Measurements from ENCODE around the gene TTC29.

The TTC29 gene, protein sequence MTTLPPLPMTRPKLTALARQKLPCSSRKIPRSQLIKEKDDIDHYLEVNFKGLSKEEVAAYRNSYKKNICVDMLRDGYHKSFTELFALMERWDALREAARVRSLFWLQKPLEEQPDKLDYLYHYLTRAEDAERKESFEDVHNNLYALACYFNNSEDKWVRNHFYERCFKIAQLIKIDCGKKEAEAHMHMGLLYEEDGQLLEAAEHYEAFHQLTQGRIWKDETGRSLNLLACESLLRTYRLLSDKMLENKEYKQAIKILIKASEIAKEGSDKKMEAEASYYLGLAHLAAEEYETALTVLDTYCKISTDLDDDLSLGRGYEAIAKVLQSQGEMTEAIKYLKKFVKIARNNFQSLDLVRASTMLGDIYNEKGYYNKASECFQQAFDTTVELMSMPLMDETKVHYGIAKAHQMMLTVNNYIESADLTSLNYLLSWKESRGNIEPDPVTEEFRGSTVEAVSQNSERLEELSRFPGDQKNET

DNA sequence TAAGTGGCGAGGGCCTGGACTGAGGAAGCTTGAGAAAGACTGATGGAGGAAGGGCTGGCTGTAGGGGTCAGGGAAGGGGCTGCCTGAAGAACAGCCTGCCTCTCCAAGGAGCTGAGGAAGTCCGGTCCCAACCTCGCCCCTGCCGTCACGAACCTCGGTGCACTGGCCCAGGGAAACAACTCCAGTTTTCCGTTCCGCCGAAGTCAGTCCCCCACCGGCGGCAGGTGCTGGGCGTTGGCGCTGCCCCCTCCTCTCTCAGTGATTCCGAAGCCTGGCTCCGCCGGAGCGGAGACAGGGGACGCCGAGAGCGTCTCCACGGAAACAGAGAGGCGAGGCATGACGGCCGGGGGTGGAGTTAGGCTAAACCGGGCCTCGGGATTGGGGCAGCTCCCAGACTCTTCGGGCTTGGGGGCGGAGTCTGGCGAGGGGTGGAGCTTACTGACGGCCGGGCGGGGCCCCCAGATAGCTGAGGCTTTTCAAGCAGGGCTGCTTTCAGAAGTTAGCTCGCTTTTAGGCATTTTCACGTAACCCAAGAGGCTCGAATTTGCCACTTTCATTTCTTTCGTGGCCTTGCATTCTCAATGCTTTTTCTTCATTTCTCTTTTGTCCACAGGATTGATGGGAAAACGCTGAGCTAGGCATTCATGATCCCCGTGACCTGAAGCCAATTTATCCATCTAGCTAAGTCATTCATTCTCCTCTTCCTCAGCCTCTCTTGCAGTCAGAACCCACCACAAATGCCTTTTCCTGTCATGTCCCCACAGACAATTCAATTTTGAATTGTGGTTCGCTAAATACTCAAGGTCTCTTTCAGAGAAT is at the start of gene TTC29:
TTC29 (minus strand) TSS at position 309 of the 819 bp plus-strand sequence. CDS start 5,969 bp downstream, outside the sequence.
- H3K27ac ChIP-seq, result no peak within 1 kb of the TSS
- DNase-seq (ENCODE audit: low read depth, low spot score), result peak; percentile 14

DNA sequence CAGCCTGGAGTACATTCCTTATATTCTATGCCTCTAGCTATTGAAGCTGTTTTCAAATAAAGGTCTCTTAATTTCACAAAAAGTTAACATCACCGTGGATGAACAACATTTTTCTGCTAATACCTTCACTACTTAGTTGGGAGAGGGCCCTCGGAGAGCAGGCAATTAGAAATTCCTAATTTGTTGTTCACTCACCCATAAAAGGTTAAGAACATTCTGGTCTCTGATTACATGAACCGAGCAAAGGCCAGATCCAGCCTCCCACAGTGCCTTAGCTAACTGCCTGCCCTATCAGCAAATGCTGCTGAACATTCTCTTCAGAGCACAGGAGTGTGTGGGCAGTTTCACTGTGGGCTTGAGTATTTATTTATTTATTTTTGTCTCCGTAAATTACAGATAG is 36.0 kb upstream of the TTC29 start:
- H3K27ac ChIP-seq, result no peak overlapping the region
- no peak for DNase-seq (ENCODE audit: low read depth, low spot score)

DNA sequence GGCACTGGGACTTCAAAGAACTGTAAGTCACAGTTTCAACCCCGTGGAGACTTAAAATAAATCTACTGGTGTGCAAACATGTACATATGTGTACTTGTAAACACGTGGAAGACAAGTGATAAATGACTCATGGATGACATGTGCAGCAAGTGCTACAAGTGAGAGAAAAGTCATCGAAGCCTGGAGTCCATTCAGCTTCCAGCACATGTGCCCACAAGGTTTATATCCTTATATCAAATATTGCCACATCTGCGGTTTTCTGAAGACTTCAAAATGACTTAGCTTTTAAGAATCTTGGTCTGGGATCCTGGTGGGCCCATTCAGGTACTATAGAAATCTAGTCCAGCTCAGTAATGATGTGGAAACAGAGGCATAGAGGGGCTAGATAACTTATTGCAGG is 33.0 kb upstream of the TTC29 start:
- no peak overlapping the region for H3K27ac ChIP-seq
- DNase-seq (ENCODE audit: low read depth, low spot score), result no peak

DNA sequence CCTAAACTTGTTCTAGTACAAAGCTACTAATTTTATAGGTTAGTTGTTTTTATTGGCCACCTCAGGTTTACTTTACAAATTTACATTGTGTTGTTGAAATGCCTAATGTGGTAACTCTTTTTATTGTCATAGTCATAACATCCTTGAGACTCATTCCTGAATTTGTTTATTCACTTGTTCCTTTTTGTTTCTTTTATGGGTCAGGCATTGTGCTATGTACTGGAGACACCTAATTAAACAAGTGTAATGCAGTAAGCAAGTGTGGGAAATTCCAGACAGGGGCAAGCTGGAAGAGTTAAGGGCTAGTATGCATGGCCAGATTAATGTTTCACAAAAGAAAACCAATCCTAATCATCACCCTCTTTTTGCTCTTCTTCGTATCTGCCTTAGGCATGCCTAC is 30.5 kb upstream of the TTC29 start:
- no peak for DNase-seq (ENCODE audit: low read depth, low spot score)
- H3K27ac ChIP-seq, result no peak overlapping the region

DNA sequence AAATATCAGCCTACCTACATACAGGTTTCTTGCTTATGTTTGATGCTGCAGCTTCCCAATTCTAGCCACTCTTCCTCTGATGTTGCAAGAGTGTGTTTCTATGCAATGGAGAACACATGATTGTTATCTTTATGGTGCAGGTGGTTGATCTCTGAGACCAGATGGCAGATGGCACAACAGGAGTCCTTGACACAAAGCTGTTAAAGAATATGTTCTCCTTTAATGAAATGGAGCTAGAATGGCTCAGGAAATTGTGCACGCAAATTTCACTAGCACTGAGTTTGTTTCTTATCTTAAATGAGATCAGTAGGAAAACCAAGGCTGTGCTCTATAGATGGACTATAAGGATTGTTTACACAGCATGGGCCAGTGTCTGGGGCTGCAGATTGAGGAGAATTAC is 29.9 kb upstream of the TTC29 start:
- H3K27ac ChIP-seq, result no peak overlapping the region
- DNase-seq (ENCODE audit: low read depth, low spot score), result no peak

DNA sequence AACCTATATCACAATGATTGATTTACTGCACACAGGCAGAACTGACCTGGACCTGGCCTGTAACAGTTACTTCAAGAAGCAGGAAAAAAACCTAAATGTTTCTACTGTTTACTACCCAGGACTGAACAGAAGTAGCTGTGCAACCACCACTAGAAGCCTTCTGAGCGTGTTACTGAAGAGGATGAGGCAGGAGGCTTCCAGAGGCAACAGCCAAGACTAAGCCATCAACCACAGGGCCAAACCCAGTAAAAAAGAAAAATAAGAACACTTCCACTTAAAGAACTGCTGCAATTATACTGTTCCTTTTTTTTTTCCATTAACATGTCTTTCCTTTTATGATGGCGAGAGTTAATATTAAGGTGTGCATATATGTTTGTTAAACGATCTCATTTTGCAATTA is 29.4 kb upstream of the TTC29 start:
- no peak overlapping the region for H3K27ac ChIP-seq
- DNase-seq (ENCODE audit: low read depth, low spot score), result no peak

DNA sequence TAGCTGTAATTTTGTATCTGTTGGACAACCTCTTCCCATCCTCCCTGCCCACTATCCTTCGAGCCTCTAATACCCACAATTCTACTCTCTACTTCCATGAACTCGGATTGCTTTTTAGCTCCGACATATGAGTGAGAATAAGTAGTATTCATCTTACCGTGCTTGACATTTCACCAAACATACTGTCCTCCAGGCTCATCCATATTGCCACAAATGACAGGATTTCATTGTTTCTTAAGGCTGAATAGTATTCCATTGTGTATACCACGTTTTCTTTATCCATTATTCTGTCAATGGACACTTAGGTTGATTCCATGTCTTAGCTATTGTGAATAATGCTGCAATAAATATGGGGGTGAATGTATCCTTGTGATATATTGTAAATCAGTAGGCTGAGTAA is 26.4 kb upstream of the TTC29 start:
- no peak overlapping the region for H3K27ac ChIP-seq
- no peak for DNase-seq (ENCODE audit: low read depth, low spot score)

DNA sequence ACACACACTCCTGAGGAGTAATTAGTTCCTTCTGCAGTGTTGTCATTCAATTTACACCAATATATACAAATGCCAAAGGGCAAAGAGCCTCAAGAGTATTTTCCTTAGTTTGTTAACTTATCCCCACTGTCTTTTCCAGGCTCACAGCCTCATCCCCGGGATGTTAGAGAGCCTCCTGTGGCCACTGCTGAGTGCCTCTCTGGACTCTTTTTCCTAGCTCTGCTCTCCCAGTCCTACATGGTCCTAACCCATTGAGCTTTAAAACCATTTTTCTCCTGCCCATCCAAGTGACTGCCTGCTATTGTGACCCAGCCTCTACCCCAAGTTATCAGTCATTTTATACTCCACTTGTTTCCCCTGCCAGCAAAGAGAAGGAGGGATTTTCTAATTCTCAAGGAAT is 23.5 kb upstream of the TTC29 start:
- H3K27ac ChIP-seq, result no peak overlapping the region
- no peak for DNase-seq (ENCODE audit: low read depth, low spot score)

DNA sequence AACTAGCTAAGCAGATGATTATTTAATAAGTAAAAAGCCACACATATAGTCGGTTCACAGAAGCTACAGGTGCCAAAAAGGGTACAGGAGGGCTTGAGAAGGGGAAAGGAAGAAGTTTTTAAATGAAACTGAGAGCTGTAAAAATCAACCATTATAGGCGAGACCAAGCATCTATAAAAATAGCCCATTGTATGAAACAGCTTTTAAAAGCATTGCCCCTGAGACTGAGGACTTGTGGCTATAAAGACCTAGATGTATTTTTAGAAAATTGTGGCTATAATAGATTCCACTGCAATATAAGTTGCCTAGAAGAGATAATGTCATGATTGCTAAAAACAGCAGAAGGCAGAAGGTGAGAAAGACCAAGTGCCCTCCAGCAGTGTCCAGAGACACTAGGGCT is 15.0 kb upstream of the TTC29 start:
- DNase-seq (ENCODE audit: low read depth, low spot score), result no peak
- H3K27ac ChIP-seq, result no peak overlapping the region

DNA sequence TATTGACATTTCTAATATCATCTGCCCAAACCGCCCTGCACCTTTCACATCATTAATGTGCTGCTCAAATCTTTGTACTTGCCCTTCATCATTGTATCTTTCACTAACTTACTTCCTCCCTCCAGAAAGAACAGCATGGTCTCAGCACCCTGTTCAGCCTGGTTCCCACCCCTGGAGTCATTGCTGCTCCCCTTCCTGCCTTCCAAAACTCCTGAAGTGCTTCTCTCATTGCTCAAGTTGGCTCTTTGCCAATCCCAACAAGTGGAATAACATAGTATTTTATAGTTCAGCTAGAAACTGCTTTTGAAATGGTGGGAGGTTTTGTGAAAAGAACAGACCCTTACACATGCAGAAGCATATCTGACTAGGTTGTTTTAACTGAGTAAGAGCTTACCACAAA is 14.0 kb upstream of the TTC29 start:
- no peak for DNase-seq (ENCODE audit: low read depth, low spot score)

DNA sequence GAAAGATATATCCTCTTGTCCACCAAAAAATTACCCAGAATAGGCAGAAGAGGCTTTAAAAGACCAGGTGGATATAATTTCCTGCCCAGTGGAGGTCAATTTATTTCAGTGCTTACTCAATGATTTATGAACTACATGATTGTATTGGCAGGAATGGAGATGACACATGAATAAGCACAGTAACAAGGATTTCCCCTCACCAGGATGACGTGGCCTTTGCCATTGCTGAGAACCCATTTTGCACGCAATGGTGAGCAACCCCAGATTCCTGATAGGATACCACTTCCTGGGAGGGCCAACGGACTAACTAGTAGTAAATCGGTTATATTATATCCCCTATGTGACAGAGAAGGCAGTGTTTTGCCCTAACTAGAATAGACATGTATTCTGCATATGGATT is 11.6 kb upstream of the TTC29 start:
- DNase-seq (ENCODE audit: low read depth, low spot score), result peak; percentile 41
- H3K27ac ChIP-seq, result peak overlapping the region; percentile 59

More for the DNA sequence above, 14.0 kb upstream of the TTC29 start:
- H3K27ac ChIP-seq, result no peak overlapping the region

DNA sequence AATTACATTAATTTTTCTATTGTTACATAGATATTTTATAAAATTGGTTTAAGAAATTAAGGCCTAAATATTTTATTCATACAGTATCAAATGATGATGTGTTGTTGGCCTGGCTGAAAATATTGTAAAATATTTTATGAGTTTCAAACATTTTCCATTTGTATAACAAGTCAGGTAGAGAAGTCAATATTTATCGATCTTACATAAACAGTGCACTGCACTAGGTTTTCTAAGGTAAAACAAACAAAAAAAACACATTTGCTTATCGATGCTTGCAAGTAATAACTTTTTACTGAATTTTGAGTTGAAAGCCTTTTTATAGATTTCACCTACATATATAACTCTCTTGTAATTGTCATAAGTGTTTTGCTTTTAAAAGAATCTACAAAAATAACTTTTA is 7.2 kb upstream of the TTC29 start:
- no peak for DNase-seq (ENCODE audit: low read depth, low spot score)
- no peak overlapping the region for H3K27ac ChIP-seq

DNA sequence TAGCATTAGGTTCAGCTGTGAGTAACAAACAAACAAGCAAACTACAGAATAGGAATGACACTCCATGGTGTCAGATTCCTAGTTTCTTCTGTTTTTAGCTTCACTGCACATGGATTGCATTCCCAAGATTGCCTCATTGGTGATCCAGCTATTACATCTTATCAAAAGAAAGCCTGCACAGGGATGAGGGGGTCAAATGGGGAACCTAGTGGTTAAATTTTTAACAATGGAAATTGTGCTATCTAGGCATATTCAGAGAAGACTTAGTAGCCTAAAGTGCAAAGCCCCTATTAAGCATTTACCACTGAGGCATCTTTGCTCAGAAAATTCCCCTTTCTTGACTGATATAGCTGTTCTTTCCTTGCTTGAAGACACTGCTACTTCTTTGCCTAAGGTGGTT is 3.9 kb upstream of the TTC29 start:
- DNase-seq (ENCODE audit: low read depth, low spot score), result no peak
- no peak overlapping the region for H3K27ac ChIP-seq

DNA sequence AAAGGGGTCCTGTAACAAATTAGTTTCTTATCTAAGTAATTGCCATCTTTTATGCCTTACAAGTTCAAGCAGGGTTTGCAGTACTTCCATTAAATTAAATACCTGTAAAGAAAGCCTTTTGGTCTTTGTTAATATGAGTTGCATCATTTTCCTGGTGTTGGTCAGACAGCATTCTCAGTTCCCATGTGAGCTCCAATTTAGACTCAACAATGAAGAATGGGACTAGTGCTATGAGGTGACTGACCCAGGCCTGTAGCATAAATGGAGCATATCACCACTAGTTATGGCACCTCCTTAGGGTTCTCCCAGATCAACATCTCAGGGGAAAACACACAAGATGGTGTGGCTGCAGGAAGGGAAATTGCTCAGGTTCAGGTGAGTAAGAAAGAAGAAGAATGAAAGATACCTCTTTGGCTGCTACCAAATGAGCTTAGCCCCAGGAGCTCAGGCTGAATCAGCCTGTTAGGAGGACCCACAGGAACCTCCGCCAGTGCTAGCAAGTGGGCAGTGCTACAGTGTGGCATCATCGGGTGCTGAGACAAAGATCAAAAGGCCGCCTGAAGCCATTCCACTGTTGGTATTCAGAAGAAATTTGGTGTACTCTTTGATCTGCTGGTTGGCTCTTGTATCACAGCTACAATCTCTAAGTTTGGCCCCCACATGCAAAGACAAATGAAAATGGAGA is 1.8 kb downstream of the TTC29 start:
- peak overlapping the region; percentile 78 for H3K27ac ChIP-seq
- DNase-seq (ENCODE audit: low read depth, low spot score), result peak; percentile 43

DNA sequence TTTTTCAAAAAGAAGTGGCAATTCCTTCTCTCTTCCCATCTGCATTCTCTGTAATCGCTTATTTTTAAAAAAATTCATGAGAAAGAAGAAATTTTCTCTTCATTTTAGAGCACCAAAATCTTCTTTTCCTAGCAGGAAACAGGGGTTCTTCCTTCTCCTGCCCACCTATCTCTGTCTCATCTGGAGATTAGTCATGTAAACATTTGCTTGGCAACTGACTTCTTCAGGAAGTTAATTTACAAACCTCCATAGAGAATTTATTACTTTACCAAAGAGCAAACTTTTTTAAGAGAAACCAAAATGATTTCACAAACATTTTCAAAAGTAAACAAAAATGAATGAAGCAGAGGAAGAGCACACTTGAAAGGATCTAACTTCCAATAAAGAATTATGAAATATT is 13.5 kb downstream of the TTC29 start:
- H3K27ac ChIP-seq, result no peak overlapping the region
- no peak for DNase-seq (ENCODE audit: low read depth, low spot score)

DNA sequence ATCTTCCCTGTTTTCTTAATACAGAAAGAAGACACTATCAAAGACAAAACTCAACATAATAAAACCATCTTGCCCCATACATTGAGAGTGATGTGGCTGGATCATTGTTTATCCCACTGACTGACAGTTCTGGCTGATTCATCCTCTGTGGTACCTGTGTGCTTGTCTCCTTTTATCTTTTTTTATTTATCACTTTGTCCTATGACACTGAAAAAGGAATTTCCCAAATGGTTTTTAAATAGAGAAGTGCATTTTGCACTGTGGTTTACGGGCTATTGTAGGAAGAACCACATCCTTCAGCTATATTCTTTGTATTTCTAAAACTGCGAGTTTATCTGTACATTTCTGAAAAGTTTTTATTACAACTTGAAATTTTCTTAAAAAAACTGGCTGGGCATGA is 15.0 kb downstream of the TTC29 start:
- DNase-seq (ENCODE audit: low read depth, low spot score), result no peak
- H3K27ac ChIP-seq, result no peak overlapping the region

DNA sequence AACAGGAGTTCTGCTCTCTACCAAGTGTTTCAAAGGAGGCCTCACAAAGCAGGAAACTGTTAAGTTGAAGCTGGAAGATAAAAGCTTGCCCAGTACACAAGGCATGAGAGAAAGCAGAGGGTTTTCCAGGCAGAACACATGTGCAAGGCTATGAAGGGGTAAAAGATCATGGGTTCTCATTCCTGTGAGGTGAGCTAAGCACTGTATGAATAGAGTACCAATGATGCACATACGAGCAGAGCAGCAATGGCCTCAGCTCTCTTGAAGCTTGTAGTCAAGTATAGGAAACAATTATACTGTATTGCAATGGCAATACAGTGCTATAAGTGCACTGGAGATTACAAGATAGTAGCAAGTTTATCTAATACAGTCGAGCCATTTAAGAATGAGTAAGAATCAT is 18.0 kb downstream of the TTC29 start:
- H3K27ac ChIP-seq, result no peak overlapping the region
- DNase-seq (ENCODE audit: low read depth, low spot score), result no peak

DNA sequence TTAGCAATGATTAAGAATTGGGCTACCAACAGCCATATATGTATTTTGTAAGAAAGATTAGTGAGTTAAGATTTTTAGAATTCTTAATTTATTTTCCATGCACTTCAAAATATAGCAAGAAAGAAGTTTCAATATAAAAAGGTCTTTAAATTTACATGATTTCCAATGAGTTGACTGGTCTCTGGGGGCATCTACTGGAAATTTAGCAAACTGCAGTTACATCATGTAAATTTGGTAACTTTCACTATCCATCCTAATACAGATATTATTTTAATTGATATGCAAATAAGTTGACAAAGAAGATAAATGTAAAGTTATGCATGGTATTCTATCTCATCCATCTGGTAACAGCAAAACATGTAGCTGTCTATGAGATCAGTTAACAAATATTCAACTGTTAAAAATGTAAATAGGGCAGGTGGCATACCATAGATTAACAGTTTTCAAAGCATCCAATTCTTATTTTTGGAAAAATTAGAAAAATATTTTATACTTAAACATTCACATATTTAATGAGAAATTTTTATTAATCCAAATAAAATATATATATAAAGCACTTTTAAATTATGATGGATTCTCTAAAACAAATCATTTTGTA is 29.1 kb downstream of the TTC29 start:
- no peak overlapping the region for H3K27ac ChIP-seq
- DNase-seq (ENCODE audit: low read depth, low spot score), result no peak

DNA sequence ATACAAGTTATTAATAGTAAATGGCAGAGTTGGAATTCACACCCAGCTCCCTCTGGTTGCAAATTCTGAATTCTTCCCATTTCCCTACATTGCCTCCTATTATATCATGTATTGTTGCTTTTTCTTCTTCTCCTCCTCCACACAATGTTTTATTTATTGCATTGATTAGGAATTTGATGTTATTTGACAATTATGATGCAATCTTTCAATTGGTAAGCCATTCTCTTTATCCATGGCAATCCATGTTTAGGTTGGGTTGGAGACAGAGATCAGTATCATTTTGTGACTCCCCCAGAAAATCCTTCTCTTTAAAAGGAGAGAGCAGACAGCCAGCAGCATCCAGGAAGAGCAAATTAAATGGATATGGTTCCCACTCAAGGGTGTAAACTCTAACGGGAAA is 30.5 kb downstream of the TTC29 start:
- DNase-seq (ENCODE audit: low read depth, low spot score), result no peak
- H3K27ac ChIP-seq, result no peak overlapping the region

DNA sequence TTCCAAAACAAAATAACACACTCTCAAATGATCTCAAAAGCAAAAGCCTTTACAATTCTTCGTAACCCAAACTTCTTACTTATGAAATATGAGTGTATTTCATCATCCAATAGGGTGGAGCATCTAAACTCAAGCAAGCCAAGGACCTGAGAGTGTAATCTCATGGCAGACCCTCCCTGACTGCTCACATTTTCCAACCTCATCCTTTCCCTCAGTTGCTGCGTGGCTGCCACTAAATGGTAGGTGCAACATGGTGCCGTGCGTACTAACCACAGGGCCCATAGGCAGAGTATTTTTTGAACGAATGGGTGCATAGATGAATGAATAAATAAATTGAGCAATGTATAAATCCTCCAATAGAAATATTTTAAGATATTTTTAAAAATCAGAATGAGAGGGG is 45.4 kb downstream of the TTC29 start:
- no peak overlapping the region for H3K27ac ChIP-seq
- no peak for DNase-seq (ENCODE audit: low read depth, low spot score)

DNA sequence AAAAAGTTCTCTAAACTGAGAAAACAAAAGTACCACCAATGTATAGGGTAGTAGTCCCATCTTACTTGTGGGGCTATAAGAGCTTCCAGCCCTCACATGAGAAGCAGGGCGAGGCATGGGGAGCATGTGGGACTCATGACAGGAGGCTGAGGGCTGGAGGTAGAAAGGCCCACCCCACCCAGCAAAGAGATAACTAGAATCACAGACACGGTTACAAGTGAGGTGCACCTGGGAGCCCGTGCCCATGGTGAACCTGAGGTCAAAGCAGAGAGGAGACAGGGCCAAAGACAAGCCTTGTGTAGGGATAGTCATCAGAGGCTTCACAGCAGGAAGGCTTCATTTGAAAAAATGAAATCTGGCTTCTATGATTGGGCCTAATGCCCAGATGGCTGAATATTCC is 55.4 kb downstream of the TTC29 start:
- DNase-seq (ENCODE audit: low read depth, low spot score), result no peak
- no peak overlapping the region for H3K27ac ChIP-seq

Data from epithelial cell of prostate (primary cell).